Measurements from ENCODE around the gene RFESD. TPM values are rescaled to one million over a fixed set of nuclear protein-coding genes. Genes with fewer than 3 reads are reported as not detected.

RFESD gene
- total RNA-seq, 1 donor from 2014 or later = 4.4 TPM

DNA sequence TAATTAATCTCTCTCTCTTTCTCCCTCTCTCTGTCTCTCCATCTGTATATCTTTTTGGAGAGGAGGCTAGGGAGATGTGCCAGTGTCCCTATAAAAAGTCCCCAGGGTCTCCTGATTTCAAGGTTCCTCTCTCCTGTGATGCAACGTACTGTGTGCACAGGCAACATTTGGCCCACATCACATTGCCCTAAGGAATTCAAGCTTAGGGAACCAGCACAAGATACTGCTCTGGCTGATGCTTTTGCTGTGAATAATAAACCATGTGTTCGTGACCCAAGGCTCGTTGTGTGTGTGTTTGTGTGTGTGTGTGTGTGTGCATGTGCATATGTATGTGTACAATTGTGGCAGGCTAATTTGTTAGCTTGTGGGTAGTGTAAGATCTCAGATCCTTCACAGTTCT lies 26.5 kb downstream of the RFESD start:
- Histone ChIP-seq H3K9ac (no peak overlapping the region), H3K27ac (no peak overlapping the region), H3K79me2 (ENCODE audit: low read depth) (no peaks in the 10 kb centered on the region), H3K27me3 (no peaks in the 10 kb centered on the region), H3F3A (ENCODE audit: low read depth) (no peaks in the 10 kb centered on the region), H2AFZ (replicated peaks) (no peak overlapping the region), H3K9me3 (ENCODE audit: low read depth) (no peaks in the 10 kb centered on the region), H4K20me1 (ENCODE audit: low read depth) (no peaks in the 10 kb centered on the region), H3K36me3 (no peaks in the 10 kb centered on the region), H3K4me3 (no peak overlapping the region), H3K4me2 (no peak overlapping the region), H3K4me1 (no peaks in the 10 kb centered on the region)
- no peak for DNase-seq (ENCODE audit: low spot score)
- peaks cover 3% of the 10 kb centered on the region for H3K9me3 Mint-ChIP-seq
- peaks cover 2% of the 10 kb centered on the region for H3K27me3 Mint-ChIP-seq (ENCODE audit: insufficient read depth, low read depth)
- H3K4me3 Mint-ChIP-seq = no peak overlapping the region
- no peaks in the 10 kb centered on the region for H3K36me3 Mint-ChIP-seq
- peaks cover 6% of the 10 kb centered on the region for H3K4me1 Mint-ChIP-seq
- TF ChIP-seq, protein P1, sequence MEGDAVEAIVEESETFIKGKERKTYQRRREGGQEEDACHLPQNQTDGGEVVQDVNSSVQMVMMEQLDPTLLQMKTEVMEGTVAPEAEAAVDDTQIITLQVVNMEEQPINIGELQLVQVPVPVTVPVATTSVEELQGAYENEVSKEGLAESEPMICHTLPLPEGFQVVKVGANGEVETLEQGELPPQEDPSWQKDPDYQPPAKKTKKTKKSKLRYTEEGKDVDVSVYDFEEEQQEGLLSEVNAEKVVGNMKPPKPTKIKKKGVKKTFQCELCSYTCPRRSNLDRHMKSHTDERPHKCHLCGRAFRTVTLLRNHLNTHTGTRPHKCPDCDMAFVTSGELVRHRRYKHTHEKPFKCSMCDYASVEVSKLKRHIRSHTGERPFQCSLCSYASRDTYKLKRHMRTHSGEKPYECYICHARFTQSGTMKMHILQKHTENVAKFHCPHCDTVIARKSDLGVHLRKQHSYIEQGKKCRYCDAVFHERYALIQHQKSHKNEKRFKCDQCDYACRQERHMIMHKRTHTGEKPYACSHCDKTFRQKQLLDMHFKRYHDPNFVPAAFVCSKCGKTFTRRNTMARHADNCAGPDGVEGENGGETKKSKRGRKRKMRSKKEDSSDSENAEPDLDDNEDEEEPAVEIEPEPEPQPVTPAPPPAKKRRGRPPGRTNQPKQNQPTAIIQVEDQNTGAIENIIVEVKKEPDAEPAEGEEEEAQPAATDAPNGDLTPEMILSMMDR (IDR thresholded peaks at IDR 0.05) = no peak
- no peak overlapping the region for H3K27ac Mint-ChIP-seq

DNA sequence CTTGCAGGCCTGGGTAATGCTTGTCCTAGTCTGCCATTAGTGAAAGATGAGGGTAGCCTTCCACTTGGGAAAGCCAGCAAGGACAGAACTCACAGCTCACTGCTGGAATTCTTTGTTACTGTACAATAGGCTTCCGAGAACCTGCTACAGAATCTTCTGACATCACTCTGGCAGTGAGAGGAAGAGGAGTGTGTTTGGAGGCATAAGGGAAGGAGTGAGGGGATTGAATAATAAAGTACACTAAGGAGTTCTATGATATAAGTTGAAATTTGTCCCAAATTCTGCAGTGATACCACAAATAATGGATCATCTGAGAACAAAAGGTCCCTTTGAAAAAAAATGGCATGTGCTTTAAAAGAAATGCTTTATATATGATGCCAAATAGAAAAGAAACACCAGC lies 36.3 kb downstream of the RFESD start, which contains the start of gene SPATA9:
Gene SPATA9 (minus strand): TSS at position 101 of the 400 bp plus-strand sequence. CDS start 137 bp downstream, outside the sequence.
- Mint-ChIP-seq H3K4me3 (no peak within 1 kb of the TSS), H3K9me3 (no peaks in the 10 kb centered on the region), H3K4me1 (peaks cover 4% of the 10 kb centered on the region), H3K27me3 (ENCODE audit: insufficient read depth, low read depth) (peaks cover 3% of the 10 kb centered on the region), H3K27ac (no peak within 1 kb of the TSS), H3K36me3 (no peaks in the 10 kb centered on the region)
- H3K4me2 ChIP-seq = no peak within 1 kb of the TSS
- no peaks in the 10 kb centered on the region for H3K9me3 ChIP-seq (ENCODE audit: low read depth)
- no peak within 1 kb of the TSS for H3K27ac ChIP-seq
- no peak within 1 kb of the TSS for H2AFZ ChIP-seq (replicated peaks)
- peaks cover 21% of the 10 kb centered on the region for H3K4me1 ChIP-seq
- TF ChIP-seq, protein P1 (IDR thresholded peaks at IDR 0.05) = no peak
- TF ChIP-seq EZH2 (IDR thresholded peaks at IDR 0.05) (no peak), EZH2phosphoT487 (IDR thresholded peaks at IDR 0.05) (no peak)
- no peak within 1 kb of the TSS for H3K4me3 ChIP-seq
- no peaks in the 10 kb centered on the region for H3K79me2 ChIP-seq (ENCODE audit: low read depth)
- H3K9ac ChIP-seq = no peak within 1 kb of the TSS
- H3F3A ChIP-seq (ENCODE audit: low read depth) = no peaks in the 10 kb centered on the region
- H3K36me3 ChIP-seq = no peaks in the 10 kb centered on the region
- DNase-seq (ENCODE audit: low spot score) = peak; percentile 39
- no peaks in the 10 kb centered on the region for H4K20me1 ChIP-seq (ENCODE audit: low read depth)
- H3K27me3 ChIP-seq = no peaks in the 10 kb centered on the region

DNA sequence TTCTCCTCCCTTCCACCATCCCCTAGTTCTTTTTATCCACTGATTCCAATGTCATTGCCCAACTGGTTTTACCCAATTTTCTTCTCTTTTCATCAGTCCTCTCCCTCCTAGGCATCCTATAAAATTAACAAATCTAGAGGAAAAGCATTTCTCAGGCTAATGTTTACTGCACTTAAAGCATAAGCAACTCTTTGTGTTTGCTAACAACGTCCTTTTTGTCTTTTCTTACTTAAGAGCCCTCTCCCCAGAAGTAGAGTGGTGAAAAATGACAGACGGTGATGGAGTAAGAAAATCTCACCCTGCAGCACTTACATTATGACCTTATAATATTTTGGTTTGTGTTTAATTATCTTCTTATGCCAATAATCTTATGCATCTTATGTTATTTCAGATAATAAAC lies 37.8 kb downstream of the RFESD start:
- H3K9ac ChIP-seq = no peak overlapping the region
- H3K9me3 ChIP-seq (ENCODE audit: low read depth) = no peaks in the 10 kb centered on the region
- no peak for TF ChIP-seq EZH2phosphoT487 (IDR thresholded peaks at IDR 0.05)
- TF ChIP-seq EZH2 (IDR thresholded peaks at IDR 0.05) = no peak
- TF ChIP-seq, protein P1 (IDR thresholded peaks at IDR 0.05) = no peak
- no peak overlapping the region for H2AFZ ChIP-seq (replicated peaks)
- H3K4me3 Mint-ChIP-seq = no peak overlapping the region
- no peaks in the 10 kb centered on the region for H3K27me3 ChIP-seq
- no peak overlapping the region for H3K27ac ChIP-seq
- H3K9me3 Mint-ChIP-seq = no peaks in the 10 kb centered on the region
- H4K20me1 ChIP-seq (ENCODE audit: low read depth) = no peaks in the 10 kb centered on the region
- no peaks in the 10 kb centered on the region for H3K79me2 ChIP-seq (ENCODE audit: low read depth)
- no peak overlapping the region for H3K4me2 ChIP-seq
- peaks cover 4% of the 10 kb centered on the region for H3K4me1 Mint-ChIP-seq
- no peak overlapping the region for H3K27ac Mint-ChIP-seq
- H3K4me1 ChIP-seq = peaks cover 21% of the 10 kb centered on the region
- DNase-seq (ENCODE audit: low spot score) = no peak
- no peak overlapping the region for H3K4me3 ChIP-seq
- no peaks in the 10 kb centered on the region for H3F3A ChIP-seq (ENCODE audit: low read depth)
- no peaks in the 10 kb centered on the region for H3K36me3 Mint-ChIP-seq
- H3K36me3 ChIP-seq = no peaks in the 10 kb centered on the region
- peaks cover 2% of the 10 kb centered on the region for H3K27me3 Mint-ChIP-seq (ENCODE audit: insufficient read depth, low read depth)

Data from neural progenitor cell (in vitro differentiated cells).